SK-N-SH (cell line): ENCODE measurements around the gene IQSEC1. TPM values are rescaled to one million over a fixed set of nuclear protein-coding genes. Genes with fewer than 3 reads are reported as not detected.

Experiments used
- CTCF ChIA-PET: fragments of 300-600, 350-600 bp; formaldehyde crosslinking; extraction: SDS; loops from one replicate; lab custom pipeline; 2021; lab: Yijun Ruan, JAX
- POLR2A ChIA-PET: fragments of 350-600 bp; sonication (Branson Sonifier 250); formaldehyde crosslinking; extraction: SDS; loops from one replicate; lab custom pipeline; 2020; ENCODE audit warnings: antibody characterized with exemption, inconsistent platforms; lab: Yijun Ruan, JAX
- DNase-seq: peaks from one replicate; pipeline ENCODE4 v3.0.0; 2012
- H2AFZ ChIP-seq: fragments of 200-600 bp; sonication (generic); 2 replicates; pipeline ENCODE4 v1.8.1; 2016; ENCODE audit warnings: antibody characterized with exemption, mild to moderate bottlenecking, low read depth
- H3F3A ChIP-seq: fragments of 200-600 bp; sonication (generic); replicated peaks from 2 replicates; pipeline ENCODE3; 2016; ENCODE audit warnings: antibody characterized with exemption, mild to moderate bottlenecking; ENCODE audit not compliant: insufficient read depth
- H3K27ac ChIP-seq, 2 experiments: fragments of 200-500 bp in 1 of 2; fragments of 200-600 bp in 1 of 2; sonication (Bioruptor generic) in 1 of 2; sonication (generic), shearing (Covaris generic) in 1 of 2; 2 replicates each; pipeline versions ENCODE4 v1.5.1 to v1.6.1; 2014 to 2016; ENCODE audit warnings: low read depth in 2 of 2, inconsistent platforms in 1 of 2, low read length in 1 of 2, mild to moderate bottlenecking in 1 of 2, mixed read lengths in 1 of 2
- H3K27me3 ChIP-seq: fragments of 200-600 bp; sonication (generic), shearing (Covaris generic); 2 replicates; pipeline ENCODE4 v1.6.1; 2016; ENCODE audit warnings: mixed run types; ENCODE audit not compliant: insufficient read depth
- H3K36me3 ChIP-seq, 2 experiments: fragments of 200-500 bp in 1 of 2; fragments of 200-600 bp in 1 of 2; sonication (Bioruptor generic) in 1 of 2; sonication (generic) in 1 of 2; replicated peaks in 1 of 2; 2 replicates each; pipeline versions ENCODE3 to v1.5.1; 2014 to 2016; ENCODE audit warnings: low read length in 1 of 2, mild to moderate bottlenecking in 1 of 2; ENCODE audit not compliant: insufficient read depth in 2 of 2, control insufficient read depth in 1 of 2
- H3K4me1 ChIP-seq, 2 experiments: fragments of 200-500 bp in 1 of 2; fragments of 200-600 bp in 1 of 2; sonication (Bioruptor generic) in 1 of 2; sonication (generic), shearing (Covaris generic) in 1 of 2; 2 replicates each; pipeline versions ENCODE4 v1.5.1 to v1.6.1; 2014 to 2016; ENCODE audit warnings: low read depth in 1 of 2, low read length in 1 of 2, mixed run types in 1 of 2; ENCODE audit not compliant: insufficient read depth in 2 of 2, control insufficient read depth in 1 of 2
- H3K4me2 ChIP-seq: fragments of 200-600 bp; sonication (generic), shearing (Covaris generic); 2 replicates; pipeline ENCODE4 v1.6.1; 2017; ENCODE audit warnings: mixed run types
- H3K4me3 ChIP-seq, 2 experiments: fragments of 200-500 bp in 1 of 2; fragments of 200-600 bp in 1 of 2; sonication (Bioruptor generic) in 1 of 2; sonication (generic), shearing (Covaris generic) in 1 of 2; 2 replicates each; pipeline versions ENCODE4 v1.5.1 to v1.8.1; 2014 to 2016; ENCODE audit warnings: low read depth in 2 of 2, inconsistent platforms in 1 of 2, low read length in 1 of 2, mild to moderate bottlenecking in 1 of 2, mixed read lengths in 1 of 2, moderate library complexity in 1 of 2
- H3K79me2 ChIP-seq: fragments of 200-600 bp; sonication (generic); 2 replicates; pipeline ENCODE4 v1.8.1; 2017; ENCODE audit warnings: mild to moderate bottlenecking; ENCODE audit not compliant: insufficient read depth
- H3K9ac ChIP-seq: fragments of 200-600 bp; sonication (generic); 2 replicates; pipeline ENCODE4 v1.6.1; 2017; ENCODE audit warnings: mixed run types
- H3K9me2 ChIP-seq: fragments of 200-600 bp; sonication (generic); 2 replicates; pipeline ENCODE4 v1.6.1; 2017; ENCODE audit warnings: mixed run types
- H3K9me3 ChIP-seq: fragments of 200-600 bp; sonication (generic); 2 replicates; pipeline ENCODE4 v1.6.1; 2017; ENCODE audit warnings: mixed run types, mild to moderate bottlenecking, moderate library complexity
- H4K20me1 ChIP-seq: fragments of 200-600 bp; sonication (generic); 2 replicates; pipeline ENCODE4 v1.6.1; 2017; ENCODE audit warnings: mild to moderate bottlenecking, mixed run types; ENCODE audit not compliant: insufficient read depth
- ELF1 ChIP-seq: IDR thresholded peaks from 2 replicates; pipeline ENCODE4 v1.4.0; 2012
- JUND ChIP-seq: IDR thresholded peaks from 2 replicates; pipeline ENCODE4 v1.4.0; 2012
- MAX ChIP-seq: IDR thresholded peaks from 2 replicates; pipeline ENCODE4 v1.4.0; 2012; ENCODE audit warnings: low read depth
- MXI1 ChIP-seq: IDR thresholded peaks from 2 replicates; pipeline ENCODE4 v1.6.1; 2012; ENCODE audit warnings: mild to moderate bottlenecking, low read depth, low read length, improper control_type of control experiment
- PBX3 ChIP-seq: IDR thresholded peaks from 2 replicates; pipeline ENCODE4; 2012
- RAD21 ChIP-seq: IDR thresholded peaks from 2 replicates; pipeline ENCODE4 v1.6.1; 2012; ENCODE audit warnings: mild to moderate bottlenecking, low read length
- REST ChIP-seq: IDR thresholded peaks from 2 replicates; pipeline ENCODE4 v1.6.1; 2012; ENCODE audit warnings: mild to moderate bottlenecking, low read depth, low read length, moderate library complexity
- RFX5 ChIP-seq: IDR thresholded peaks from 2 replicates; pipeline ENCODE4 v1.6.1; 2012; ENCODE audit warnings: mild to moderate bottlenecking, improper control_type of control experiment, low read length
- SIN3A ChIP-seq: IDR thresholded peaks from 2 replicates; pipeline ENCODE4 v1.6.1; 2012; ENCODE audit warnings: low read depth, mild to moderate bottlenecking, low read length, moderate library complexity, borderline replicate concordance
- WGBS: methylation state at CpG from one replicate; pipeline ENCODE4 v1.1.6; 2017; ENCODE audit warnings: low lambda C conversion rate; 5-methylcytosine and 5-hydroxymethylcytosine counted together
- polyA plus RNA-seq, 3 experiments: library from polyadenylated mRNA; depleted of rRNA; stranded (reverse); fragments of >200 nt; gene quantifications; 2 replicates each; pipeline ENCODE4 v1.2.3, GENCODE V29; 2012

Gene IQSEC1
- polyA plus RNA-seq, 1 of the 3 experiments (the other 2 are of a cell fraction) = 6.2 TPM

- Histone ChIP-seq H3K27me3 (no peaks in the 10 kb centered on the region), H3K9me2 (no peaks in the 10 kb centered on the region), H3K27ac (no peak overlapping the region), H4K20me1 (no peaks in the 10 kb centered on the region), H3K79me2 (no peaks in the 10 kb centered on the region), H3K9ac (no peak overlapping the region), H3K4me1 (peaks cover 0 to 23% of the 10 kb centered on the region in 2 experiments; a peak in 1 of 4 replicates), H3F3A (no peaks in the 10 kb centered on the region), H3K36me3 (no peaks in the 10 kb centered on the region), H2AFZ (no peak overlapping the region), H3K9me3 (no peaks in the 10 kb centered on the region), H3K4me3 (no peak overlapping the region), H3K4me2 (no peak overlapping the region)
- WGBS = 84% methylated on average over 7 of the region's 7 CpGs
- POLR2A ChIA-PET = no interaction called here
- TF ChIP-seq MXI1 = no peak
- CTCF ChIA-PET = interaction anchor here (0.8 kb wide), 1 partner anchor 8 kb away, joined by 3 read pairs; no protein-coding TSS in a partner anchor
- DNase-seq = no peak
Observed at GRCh38 chr3:13055634-13056033, 17.6 kb downstream of the IQSEC1 start.

GRCh38 chr3:13054341-13055285 is 18.6 kb downstream of the IQSEC1 start:
- Histone ChIP-seq H3K9me3 (no peaks in the 10 kb centered on the region), H4K20me1 (no peaks in the 10 kb centered on the region), H3K4me3 (no peak overlapping the region), H3K27me3 (no peaks in the 10 kb centered on the region), H3K9ac (no peak overlapping the region), H3K79me2 (no peaks in the 10 kb centered on the region), H3K36me3 (no peaks in the 10 kb centered on the region), H3K4me1 (peaks cover 0 to 23% of the 10 kb centered on the region in 2 experiments; a peak in 1 of 4 replicates), H3F3A (no peaks in the 10 kb centered on the region), H2AFZ (no peak overlapping the region), H3K4me2 (no peak overlapping the region)
- CTCF ChIA-PET = interaction anchor here (0.6 to 1.4 kb wide), 5 partner anchors 7 to 163 kb away, joined by 3 to 5 read pairs (median 3); no protein-coding TSS in a partner anchor
- 60% methylated on average over 11 of the region's 31 CpGs for WGBS
- POLR2A ChIA-PET = no interaction called here
- TF ChIP-seq REST (no peak), MXI1 (no peak), RFX5 (no peak), SIN3A (no peak), JUND (no peak), MAX (no peak), PBX3 (no peak), ELF1 (no peak), RAD21 (no peak)
- TF ChIP-seq, all 33 proteins: peak for 0
- Histone ChIP-seq H3K27ac (no peak overlapping the region), H3K9me2 (no peaks in the 10 kb centered on the region)
- DNase-seq = no peak
